PFSK-1 (cell line): ENCODE measurements around the gene ZNF787.

ENCODE experiments used
- FOXP2 ChIP-seq: optimal IDR thresholded peaks from 2 replicates; pipeline ENCODE3; 2011; ENCODE audit warnings: borderline replicate concordance, control low read depth, inconsistent platforms; ENCODE audit not compliant: insufficient read depth; ENCODE audit errors: extremely low read length, extremely low read depth
- POLR2AphosphoS5 ChIP-seq: IDR thresholded peaks from 2 replicates; pipeline ENCODE4 v1.6.1; 2012; ENCODE audit warnings: low read depth, mild to moderate bottlenecking, control low read depth, low read length, moderate library complexity
- SIN3A ChIP-seq: IDR thresholded peaks from 2 replicates; pipeline ENCODE4 v1.6.1; 2012; ENCODE audit warnings: mild to moderate bottlenecking, low read length, moderate library complexity, borderline replicate concordance; ENCODE audit not compliant: insufficient read depth
- TAF1 ChIP-seq: IDR thresholded peaks from 2 replicates; pipeline ENCODE4 v1.6.1; 2012; ENCODE audit warnings: low read length, control low read depth, borderline replicate concordance; ENCODE audit not compliant: insufficient read depth
- TF ChIP-seq, protein P1 (sequence below), 2 experiments: IDR thresholded peaks; 2 replicates each; pipeline versions ENCODE4 v1.6.1 to v1.8.0; 2011 to 2012; ENCODE audit warnings: low read depth in 2 of 2, low read length in 2 of 2, control low read depth in 1 of 2, inconsistent platforms in 1 of 2, mild to moderate bottlenecking in 1 of 2, moderate library complexity in 1 of 2; ENCODE audit not compliant: insufficient read depth in 1 of 2

The ZNF787 gene

GRCh38 chr19:56110515-56111448 lies 10.3 kb downstream of the ZNF787 start:
- TF ChIP-seq TAF1, result no peak
- TF ChIP-seq, protein P1, sequence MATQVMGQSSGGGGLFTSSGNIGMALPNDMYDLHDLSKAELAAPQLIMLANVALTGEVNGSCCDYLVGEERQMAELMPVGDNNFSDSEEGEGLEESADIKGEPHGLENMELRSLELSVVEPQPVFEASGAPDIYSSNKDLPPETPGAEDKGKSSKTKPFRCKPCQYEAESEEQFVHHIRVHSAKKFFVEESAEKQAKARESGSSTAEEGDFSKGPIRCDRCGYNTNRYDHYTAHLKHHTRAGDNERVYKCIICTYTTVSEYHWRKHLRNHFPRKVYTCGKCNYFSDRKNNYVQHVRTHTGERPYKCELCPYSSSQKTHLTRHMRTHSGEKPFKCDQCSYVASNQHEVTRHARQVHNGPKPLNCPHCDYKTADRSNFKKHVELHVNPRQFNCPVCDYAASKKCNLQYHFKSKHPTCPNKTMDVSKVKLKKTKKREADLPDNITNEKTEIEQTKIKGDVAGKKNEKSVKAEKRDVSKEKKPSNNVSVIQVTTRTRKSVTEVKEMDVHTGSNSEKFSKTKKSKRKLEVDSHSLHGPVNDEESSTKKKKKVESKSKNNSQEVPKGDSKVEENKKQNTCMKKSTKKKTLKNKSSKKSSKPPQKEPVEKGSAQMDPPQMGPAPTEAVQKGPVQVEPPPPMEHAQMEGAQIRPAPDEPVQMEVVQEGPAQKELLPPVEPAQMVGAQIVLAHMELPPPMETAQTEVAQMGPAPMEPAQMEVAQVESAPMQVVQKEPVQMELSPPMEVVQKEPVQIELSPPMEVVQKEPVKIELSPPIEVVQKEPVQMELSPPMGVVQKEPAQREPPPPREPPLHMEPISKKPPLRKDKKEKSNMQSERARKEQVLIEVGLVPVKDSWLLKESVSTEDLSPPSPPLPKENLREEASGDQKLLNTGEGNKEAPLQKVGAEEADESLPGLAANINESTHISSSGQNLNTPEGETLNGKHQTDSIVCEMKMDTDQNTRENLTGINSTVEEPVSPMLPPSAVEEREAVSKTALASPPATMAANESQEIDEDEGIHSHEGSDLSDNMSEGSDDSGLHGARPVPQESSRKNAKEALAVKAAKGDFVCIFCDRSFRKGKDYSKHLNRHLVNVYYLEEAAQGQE (IDR thresholded peaks at IDR 0.05; ENCODE audit: insufficient read depth in 1 of 2, low read depth in 2 of 2, low read length in 2 of 2), result no peak
- no peak for TF ChIP-seq FOXP2
- no peak for TF ChIP-seq POLR2AphosphoS5
- TF ChIP-seq SIN3A, result no peak

GRCh38 chr19:56109226-56109625 lies 11.9 kb downstream of the ZNF787 start:
- TF ChIP-seq FOXP2 (no peak), POLR2AphosphoS5 (no peak), SIN3A (no peak), TAF1 (no peak)
- TF ChIP-seq, protein P1 (IDR thresholded peaks at IDR 0.05; ENCODE audit: insufficient read depth in 1 of 2, low read depth in 2 of 2, low read length in 2 of 2), result no peak

GRCh38 chr19:56108447-56109195 lies 12.5 kb downstream of the ZNF787 start:
- TF ChIP-seq, protein P1 (IDR thresholded peaks at IDR 0.05; ENCODE audit: insufficient read depth in 1 of 2, low read depth in 2 of 2, low read length in 2 of 2), result no peak
- TF ChIP-seq FOXP2 (no peak), POLR2AphosphoS5 (no peak), TAF1 (no peak), SIN3A (no peak)

DNA sequence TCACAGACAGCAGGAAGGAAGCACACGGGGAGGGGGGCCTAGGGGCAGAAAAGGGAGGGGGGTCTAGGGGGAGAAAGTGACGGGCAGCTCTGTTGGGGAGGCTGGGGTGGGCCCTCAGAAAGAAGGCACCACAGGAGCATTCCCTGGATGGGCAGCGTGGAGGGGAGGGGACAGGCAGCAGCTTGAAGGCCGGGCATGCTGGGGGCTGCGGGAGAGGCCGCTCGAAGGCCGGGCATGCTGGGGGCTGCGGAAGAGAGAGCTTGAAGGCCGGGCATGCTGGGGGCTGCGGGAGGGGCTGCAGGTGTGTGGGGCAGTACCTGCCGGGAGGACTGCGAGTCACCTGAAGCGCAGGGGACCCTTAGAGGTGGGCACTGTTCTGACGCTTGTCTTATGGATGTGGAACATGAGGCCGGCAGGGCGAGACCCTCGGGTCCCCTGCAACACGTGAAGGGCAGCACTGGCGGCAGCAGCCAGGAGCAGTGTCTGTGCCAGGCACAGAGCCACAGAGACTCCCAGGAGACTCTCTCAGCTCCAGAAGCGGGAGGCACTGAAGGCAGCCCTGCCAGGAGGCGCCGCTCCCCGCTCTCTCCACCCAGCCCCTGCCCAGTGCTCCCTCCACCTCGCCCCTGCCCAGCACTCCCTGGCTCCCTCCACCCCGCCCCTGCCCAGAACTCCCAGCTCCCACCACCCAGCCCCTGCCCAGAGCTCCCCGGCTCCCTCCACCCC lies 13.3 kb downstream of the ZNF787 start:
- TF ChIP-seq, protein P1 (IDR thresholded peaks at IDR 0.05; ENCODE audit: insufficient read depth in 1 of 2, low read depth in 2 of 2, low read length in 2 of 2), result no peak
- TF ChIP-seq POLR2AphosphoS5 (no peak), FOXP2 (no peak), SIN3A (no peak), TAF1 (no peak)
